B cell (primary cell): Measurements from ENCODE around the gene HYOU1. TPM values are rescaled to one million over a fixed set of nuclear protein-coding genes. Genes with fewer than 3 reads are reported as not detected.

Experiments used
- ATAC-seq: fragments of 200-7000 bp; cut with Tn5 transposase; one replicate; pipeline ENCODE4 v1.10.0; 2021; ENCODE audit warnings: low read depth, mild to moderate bottlenecking, moderate number of reproducible peaks, moderate library complexity
- CTCF ChIA-PET: fragments of 350-600 bp; sonication (Branson Sonifier 250); formaldehyde crosslinking; loops from one replicate; lab custom pipeline; 2021; ENCODE audit warnings: antibody characterized with exemption, inconsistent platforms; lab: Charles Lee
- POLR2A ChIA-PET: fragments of 350-600 bp; sonication (Branson Sonifier 250); formaldehyde crosslinking; loops from one replicate; lab custom pipeline; 2021; ENCODE audit warnings: antibody characterized with exemption; lab: Charles Lee
- DNase-seq: peaks from one replicate; pipeline ENCODE4 v3.0.0; 2013
- H2AFZ ChIP-seq: 2 replicates; pipeline ENCODE4 v1.6.1; 2012; ENCODE audit warnings: mild to moderate bottlenecking, low read depth, low read length; ENCODE audit not compliant: insufficient read depth, poor library complexity, severe bottlenecking
- H3K27ac ChIP-seq, 2 donors: 1 replicate in 1 of 2; 2 replicates in 1 of 2; pipeline ENCODE4 v1.5.1; 2012 to 2013; ENCODE audit warnings: low read length in 2 of 2, mild to moderate bottlenecking in 2 of 2, moderate library complexity in 1 of 2
- H3K27me3 ChIP-seq, 4 experiments: fragments of 200-600 bp in 1 of 4; sonication (generic) in 1 of 4; replicated peaks in 1 of 4; 1 replicate in 2 of 4; 2 replicates in 2 of 4; pipeline versions ENCODE4 v1.6.1 to v1.7.0; 2013 to 2016; ENCODE audit warnings: low read length in 3 of 4, mild to moderate bottlenecking in 2 of 4, mixed read lengths in 1 of 4, moderate library complexity in 1 of 4; ENCODE audit not compliant: insufficient read depth in 4 of 4, control insufficient read depth in 3 of 4; ENCODE audit errors: control extremely low read depth in 1 of 4
- H3K36me3 ChIP-seq, 2 experiments: replicated peaks in 1 of 2; 1 replicate in 1 of 2; 2 replicates in 1 of 2; pipeline versions ENCODE4 v1.6.1 to v1.7.1; 2013; ENCODE audit warnings: low read length in 1 of 2; ENCODE audit not compliant: insufficient read depth in 2 of 2, control insufficient read depth in 1 of 2; ENCODE audit errors: control extremely low read depth in 1 of 2, extremely low read depth in 1 of 2
- H3K4me1 ChIP-seq, 2 donors: fragments of 200-600 bp in 1 of 2; sonication (generic) in 1 of 2; 1 replicate in 1 of 2; 2 replicates in 1 of 2; pipeline versions ENCODE4 v1.5.1 to v1.6.1; 2013 to 2017; ENCODE audit warnings: low read length in 2 of 2; ENCODE audit not compliant: control insufficient read depth in 2 of 2, insufficient read depth in 2 of 2
- H3K4me2 ChIP-seq: replicated peaks from 2 replicates; pipeline ENCODE3; 2012; ENCODE audit warnings: mild to moderate bottlenecking, low read depth, low read length; ENCODE audit not compliant: poor library complexity, severe bottlenecking
- H3K4me3 ChIP-seq, 5 experiments: fragments of 200-600 bp in 1 of 5; sonication (generic) in 1 of 5; 1 replicate in 3 of 5; 2 replicates in 2 of 5; pipeline versions ENCODE4 v1.5.1 to v1.7.0; 2011 to 2016; ENCODE audit warnings: low read length in 4 of 5, mild to moderate bottlenecking in 4 of 5, low read depth in 2 of 5, control low read depth in 1 of 5, moderate library complexity in 1 of 5; ENCODE audit not compliant: insufficient read depth in 1 of 5; ENCODE audit errors: control extremely low read depth in 1 of 5, extremely low read depth in 1 of 5
- H3K79me2 ChIP-seq: fragments of 200-600 bp; sonication (generic); one replicate; pipeline ENCODE4 v1.6.0; 2016; ENCODE audit warnings: low read length; ENCODE audit not compliant: control insufficient read depth, insufficient read depth
- H3K9ac ChIP-seq: fragments of 200-600 bp; sonication (generic); 2 replicates; pipeline ENCODE4 v1.6.1; 2017; ENCODE audit warnings: mild to moderate bottlenecking, low read length, moderate library complexity
- H3K9me3 ChIP-seq, 3 donors: one replicate each; pipeline versions ENCODE4 v1.6.1 to v1.7.1; 2013; ENCODE audit warnings: low read length in 2 of 3; ENCODE audit not compliant: control insufficient read depth in 2 of 3, insufficient read depth in 1 of 3; ENCODE audit errors: control extremely low read depth in 1 of 3
- H4K20me1 ChIP-seq: 2 replicates; pipeline ENCODE4 v1.6.0; 2012; ENCODE audit warnings: mild to moderate bottlenecking, low read length; ENCODE audit not compliant: insufficient read depth, control insufficient read depth, poor library complexity, severe bottlenecking
- H3K27ac Mint-ChIP-seq: one replicate; pipeline ENCODE4 v1.8.0; 2021; ENCODE audit warnings: mixed read lengths
- H3K27me3 Mint-ChIP-seq: one replicate; pipeline ENCODE4 v1.8.0; 2021; ENCODE audit warnings: mixed read lengths
- H3K4me1 Mint-ChIP-seq: one replicate; pipeline ENCODE4 v1.8.0; 2021; ENCODE audit warnings: mixed read lengths
- H3K4me3 Mint-ChIP-seq: one replicate; pipeline ENCODE4 v1.8.0; 2021; ENCODE audit warnings: mixed read lengths
- H3K9me3 Mint-ChIP-seq: one replicate; pipeline ENCODE4 v1.8.0; 2022; ENCODE audit warnings: mixed read lengths; ENCODE audit not compliant: insufficient read depth
- CTCF ChIP-seq: fragments of 200-600 bp; IDR thresholded peaks from one replicate; pipeline ENCODE4 v1.8.0; 2022; ENCODE audit warnings: antibody characterized with exemption, mild to moderate bottlenecking
- EZH2 ChIP-seq: IDR thresholded peaks from 2 replicates; pipeline ENCODE4 v1.6.1; 2012; ENCODE audit warnings: borderline replicate concordance, low read depth, mild to moderate bottlenecking, moderate library complexity, low read length; ENCODE audit not compliant: insufficient read depth, poor library complexity, severe bottlenecking
- WGBS: methylation state at CpG from one replicate; pipeline ENCODE4 v1.1.5; 2013; ENCODE audit warnings: missing lambda C conversion rate; ENCODE audit not compliant: insufficient coverage; 5-methylcytosine and 5-hydroxymethylcytosine counted together
- intact Hi-C: fragments of 100-400 bp; cut with micrococcal nuclease; formaldehyde crosslinking; loops from one replicate; pipeline ENCODE4 v1.10.0; 2022
- polyA plus RNA-seq: library from polyadenylated mRNA; depleted of rRNA; stranded (reverse); fragments of >200 nt; gene quantifications from 2 replicates; pipeline ENCODE4 v1.2.3, GENCODE V29; 2012
- total RNA-seq, 2 donors: library from RNA; stranded (reverse); fragments of 120-200 nt in 1 of 2; gene quantifications; 1 replicate in 1 of 2; 2 replicates in 1 of 2; pipeline versions ENCODE4 v1.2.3 to v1.2.4, GENCODE V29; 2013 to 2022

HYOU1 gene
- total and polyA plus RNA-seq, 2 donors (not counting 1 experiment from before 2014, with no cell fraction given) = 38.5 to 48.7 TPM

GRCh38 chr11:118997627-118998387 is 59.2 kb downstream of the HYOU1 start, which contains the start of gene CENATAC:
CENATAC (plus strand) TSS chr11:118998138; CDS start chr11:118998198, 60 bp downstream.
- H3K27ac Mint-ChIP-seq = peak within 1 kb of the TSS; percentile 94
- Histone ChIP-seq H3K27me3 (no peaks in the 10 kb centered on the region), H3K9me3 (no peaks in the 10 kb centered on the region), H4K20me1 (no peaks in the 10 kb centered on the region), H3K4me3 (peak within 1 kb of the TSS; percentile 76 to 90 (median 82)), H2AFZ (peak within 1 kb of the TSS; percentile 90), H3K27ac (peak within 1 kb of the TSS; percentile 52 to 77), H3K4me2 (peak within 1 kb of the TSS; percentile 90), H3K9ac (peak within 1 kb of the TSS; percentile 88), H3K36me3 (peaks cover 3 to 18% of the 10 kb centered on the region in 2 experiments), H3K79me2 (peaks cover 35% of the 10 kb centered on the region), H3K4me1 (peaks cover 17 to 22% of the 10 kb centered on the region in 2 donors)
- ChIA-PET POLR2A (interaction anchor here (1.0 to 1.2 kb wide), 6 partner anchors 15 to 1853 kb away, joined by 3 to 14 read pairs (median 4); partner anchors contain the start of genes CBL, RPS25 and TRAPPC4), CTCF (interaction anchor here (1.0 to 2.3 kb wide), 3 partner anchors 20 to 262 kb away, joined by 3 to 8 read pairs (median 3); partner anchors contain the start of genes RPS25 and TRAPPC4)
- H3K27me3 Mint-ChIP-seq = no peaks in the 10 kb centered on the region
- ATAC-seq (peak; percentile 95), DNase-seq (peak; percentile 94)
- intact Hi-C loops = loop anchor here (1.0 to 5.0 kb wide), 5 partner anchors 20 to 426 kb away; partner anchors contain the start of genes ARCN1, HYOU1, RPS25 and SLC37A4
- under 1% methylated on average over 53 of the region's 54 CpGs for WGBS
- H3K4me1 Mint-ChIP-seq = peaks cover 35% of the 10 kb centered on the region
- no peak for TF ChIP-seq EZH2
- no peak for TF ChIP-seq CTCF
- H3K9me3 Mint-ChIP-seq = no peaks in the 10 kb centered on the region
- peak within 1 kb of the TSS; percentile 99 for H3K4me3 Mint-ChIP-seq
